Naive thymus-derived CD4-positive, alpha-beta T cell (primary cell): Measurements from ENCODE around the gene EPHB1. TPM values are rescaled to one million over a fixed set of nuclear protein-coding genes. Genes with fewer than 3 reads are reported as not detected.

Experiments
- ATAC-seq: fragments of 150-1000 bp; cut with Tn5 transposase; 2 replicates; pipeline ENCODE4 v1.10.0; 2021; ENCODE audit warnings: mild to moderate bottlenecking, moderate library complexity
- CTCF ChIA-PET: fragments of 350-600 bp; sonication (Branson Sonifier 250); formaldehyde crosslinking; loops from one replicate; lab custom pipeline; 2021; ENCODE audit warnings: antibody characterized with exemption; lab: Charles Lee
- POLR2A ChIA-PET: fragments of 350-600 bp; sonication (Branson Sonifier 250); formaldehyde crosslinking; loops from one replicate; lab custom pipeline; 2021; ENCODE audit warnings: antibody characterized with exemption, inconsistent platforms; lab: Charles Lee
- DNase-seq, 9 donors: peaks; one replicate each; pipeline versions ENCODE4 v3.0.0 to v3.0.0-alpha.2; 2020 to 2022; ENCODE audit warnings: mixed read lengths in 1 of 9
- H3K27ac ChIP-seq: one replicate; pipeline ENCODE4 v1.7.0; 2013; ENCODE audit warnings: mild to moderate bottlenecking, low read depth, low read length, moderate library complexity
- H3K27me3 ChIP-seq, 2 donors: one replicate each; pipeline ENCODE4 v1.7.0; 2013; ENCODE audit warnings: low read length in 2 of 2, mild to moderate bottlenecking in 2 of 2, moderate library complexity in 2 of 2; ENCODE audit not compliant: control insufficient read depth in 2 of 2, insufficient read depth in 2 of 2
- H3K36me3 ChIP-seq, 3 experiments: 1 replicate in 2 of 3; 2 replicates in 1 of 3; pipeline ENCODE4 v1.7.0; 2013; ENCODE audit warnings: low read length in 3 of 3, mild to moderate bottlenecking in 3 of 3, moderate library complexity in 1 of 3; ENCODE audit not compliant: insufficient read depth in 3 of 3, control insufficient read depth in 2 of 3
- H3K4me1 ChIP-seq, 2 donors: one replicate each; pipeline ENCODE4 v1.7.0; 2013; ENCODE audit warnings: low read length in 2 of 2, mild to moderate bottlenecking in 2 of 2, moderate library complexity in 1 of 2; ENCODE audit not compliant: control insufficient read depth in 2 of 2, insufficient read depth in 2 of 2
- H3K4me3 ChIP-seq: 2 replicates; pipeline ENCODE4 v1.7.0; 2013; ENCODE audit warnings: mild to moderate bottlenecking, low read length
- H3K9me3 ChIP-seq, 3 experiments: 1 replicate in 2 of 3; 2 replicates in 1 of 3; pipeline ENCODE4 v1.7.0; 2013; ENCODE audit warnings: low read length in 3 of 3; ENCODE audit not compliant: control insufficient read depth in 2 of 3
- H3K27ac Mint-ChIP-seq, 9 donors: one replicate each; pipeline ENCODE4 v1.8.0; 2020 to 2022; ENCODE audit warnings: mixed read lengths in 9 of 9, mild to moderate bottlenecking in 8 of 9, moderate library complexity in 5 of 9, inconsistent platforms in 2 of 9
- H3K27me3 Mint-ChIP-seq, 5 donors: one replicate each; pipeline ENCODE4 v1.8.0; 2021 to 2022; ENCODE audit warnings: mixed read lengths in 5 of 5, mild to moderate bottlenecking in 1 of 5
- H3K36me3 Mint-ChIP-seq, 5 donors: one replicate each; pipeline ENCODE4 v1.8.0; 2020 to 2022; ENCODE audit warnings: mixed read lengths in 5 of 5, mild to moderate bottlenecking in 3 of 5, inconsistent platforms in 1 of 5
- H3K4me1 Mint-ChIP-seq, 7 donors: one replicate each; pipeline ENCODE4 v1.8.0; 2020 to 2022; ENCODE audit warnings: mixed read lengths in 7 of 7, mild to moderate bottlenecking in 3 of 7, inconsistent platforms in 1 of 7
- H3K4me3 Mint-ChIP-seq, 10 donors: one replicate each; pipeline ENCODE4 v1.8.0; 2020 to 2022; ENCODE audit warnings: mild to moderate bottlenecking in 10 of 10, mixed read lengths in 10 of 10, moderate library complexity in 6 of 10, inconsistent platforms in 2 of 10
- H3K9me3 Mint-ChIP-seq, 11 donors: one replicate each; pipeline ENCODE4 v1.8.0; 2020 to 2022; ENCODE audit warnings: mixed read lengths in 11 of 11, mild to moderate bottlenecking in 4 of 11, inconsistent platforms in 1 of 11, moderate library complexity in 1 of 11
- intact Hi-C, 2 donors: fragments of 100-400 bp; cut with micrococcal nuclease; formaldehyde crosslinking; loops; one replicate each; pipeline ENCODE4 v1.15.1; 2023
- polyA plus RNA-seq, 2 donors: library from polyadenylated mRNA; unstranded; fragments of 300-500 nt; fragmentation: Illumina TruSeq; gene quantifications; one replicate each; pipeline ENCODE4 v1.2.3, GENCODE V29; 2021
- total RNA-seq, 6 experiments: library from RNA in 5 of 6; stranded (reverse) in 5 of 6; gene quantifications; 1 replicate in 5 of 6; 2 replicates in 1 of 6; pipeline ENCODE4 v1.2.3 and lab custom pipeline; 2021 to 2026

EPHB1 gene
- total and polyA plus RNA-seq, 7 experiments from 2014 or later: 1.6 to 2.2 (median 1.8) TPM; not detected in 4

DNA sequence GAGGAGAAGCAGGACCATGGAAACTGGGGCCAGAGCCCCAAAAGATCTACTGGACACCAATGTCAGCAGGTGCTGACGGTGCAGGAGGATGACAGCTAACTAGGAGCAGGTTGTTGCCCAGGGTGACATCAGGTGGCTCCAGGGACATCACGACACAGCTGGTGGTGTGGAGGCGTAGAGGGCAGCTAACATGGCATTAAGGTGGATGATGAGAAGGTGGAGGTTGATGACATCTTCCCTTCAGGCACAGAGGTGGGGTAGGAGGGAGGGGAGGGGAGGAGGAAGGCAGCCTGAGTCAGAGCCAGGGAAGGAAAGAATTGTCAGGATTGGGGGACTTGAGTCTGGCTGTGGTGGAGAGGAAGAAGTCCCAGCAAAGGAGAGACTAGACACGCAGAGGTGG lies 1.5 kb upstream of the EPHB1 start:
- ATAC-seq (no peak), DNase-seq (no peak)
- H3K4me1 Mint-ChIP-seq: peaks cover 4 to 18% (median 10%) of the 10 kb centered on the region in 7 donors
- H3K27ac ChIP-seq: no peak overlapping the region
- peaks cover 40 to 74% (median 56%) of the 10 kb centered on the region in 5 donors for H3K27me3 Mint-ChIP-seq
- no peak overlapping the region for H3K27ac Mint-ChIP-seq
- peaks cover 0 to 2% (median 0%) of the 10 kb centered on the region in 11 donors for H3K9me3 Mint-ChIP-seq
- no peaks in the 10 kb centered on the region for H3K27me3 ChIP-seq
- intact Hi-C loops: loop anchor here in 1 of 2 donors (10.0 kb wide), 1 partner anchor 1101 kb away; no protein-coding TSS in a partner anchor
- H3K4me1 ChIP-seq: no peaks in the 10 kb centered on the region
- peak overlapping the region in 3 of 10 donors; percentile 2 to 26 (median 6) for H3K4me3 Mint-ChIP-seq
- peaks cover 0 to 2% (median 0%) of the 10 kb centered on the region in 5 donors for H3K36me3 Mint-ChIP-seq
- H3K4me3 ChIP-seq: no peak overlapping the region
- H3K9me3 ChIP-seq: no peaks in the 10 kb centered on the region
- no peaks in the 10 kb centered on the region for H3K36me3 ChIP-seq
- CTCF ChIA-PET: no interaction called here
- POLR2A ChIA-PET: no interaction called here

DNA sequence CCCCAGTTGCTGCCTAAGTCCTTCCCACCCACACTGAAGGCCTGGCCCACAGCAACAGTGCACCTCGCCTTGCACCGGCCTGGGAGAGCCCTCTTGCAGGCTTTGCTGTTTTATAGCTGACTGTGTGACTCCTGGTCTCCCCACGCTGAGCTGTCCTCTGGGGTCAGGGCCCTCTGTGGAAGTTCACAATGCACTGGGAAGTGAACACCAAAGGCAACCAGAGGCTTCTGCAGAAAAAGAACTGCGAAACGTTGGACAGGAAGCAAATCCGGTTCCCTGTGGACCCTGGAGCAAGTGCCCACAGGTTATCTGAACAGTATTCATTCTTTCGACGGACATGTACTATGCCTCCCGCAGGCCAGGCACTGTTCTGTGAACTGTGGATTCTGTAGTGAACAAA lies 737 bp upstream of the EPHB1 start:
- ChIA-PET CTCF (no interaction called here), POLR2A (no interaction called here)
- DNase-seq (no peak), ATAC-seq (no peak)
- no peak overlapping the region for H3K27ac ChIP-seq
- peaks cover 0 to 2% (median 0%) of the 10 kb centered on the region in 5 donors for H3K36me3 Mint-ChIP-seq
- H3K9me3 Mint-ChIP-seq: peaks cover 0 to 2% (median 0%) of the 10 kb centered on the region in 11 donors
- intact Hi-C loops: loop anchor here (1.0 to 10.0 kb wide), 2 partner anchors 184 to 1100 kb away; no protein-coding TSS in a partner anchor
- H3K27me3 ChIP-seq: no peaks in the 10 kb centered on the region
- H3K4me3 Mint-ChIP-seq: peak overlapping the region; percentile 18 to 98 (median 82)
- H3K4me3 ChIP-seq: no peak overlapping the region
- H3K4me1 Mint-ChIP-seq: peaks cover 4 to 18% (median 10%) of the 10 kb centered on the region in 7 donors
- H3K27me3 Mint-ChIP-seq: peaks cover 40 to 76% (median 56%) of the 10 kb centered on the region in 5 donors
- H3K9me3 ChIP-seq: no peaks in the 10 kb centered on the region
- H3K36me3 ChIP-seq: no peaks in the 10 kb centered on the region
- H3K27ac Mint-ChIP-seq: peak overlapping the region in 1 of 9 donors; percentile 53
- H3K4me1 ChIP-seq: no peaks in the 10 kb centered on the region

DNA sequence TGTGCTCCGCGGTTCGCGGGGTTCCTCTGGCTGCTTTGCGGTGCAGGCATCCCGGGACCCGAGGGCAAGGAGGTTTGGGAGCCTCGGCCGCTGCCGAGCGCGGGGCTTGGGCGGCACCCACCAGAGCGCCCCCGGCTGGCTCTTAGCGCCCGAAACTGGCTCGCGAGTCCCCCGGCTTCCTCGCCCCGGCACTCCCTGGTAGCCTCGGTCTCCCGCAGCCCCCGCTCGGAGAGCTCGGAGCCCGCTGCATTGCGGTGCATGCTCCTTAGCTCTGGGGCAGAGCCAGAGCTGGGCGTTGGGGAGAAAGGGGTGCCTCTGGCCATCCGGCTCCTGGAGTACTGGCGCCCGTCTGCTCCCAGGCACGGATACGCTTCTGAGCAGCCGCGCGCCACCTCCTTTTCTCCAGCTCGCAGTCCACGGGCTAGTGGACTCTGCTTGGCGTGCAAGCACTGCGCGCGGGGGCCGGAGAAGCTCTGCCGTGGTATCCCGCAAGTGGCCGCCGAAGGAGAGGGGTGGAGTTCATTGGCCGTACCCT lies 753 bp downstream of the EPHB1 start:
- ChIA-PET CTCF (no interaction called here), POLR2A (no interaction called here)
- no peaks in the 10 kb centered on the region for H3K9me3 ChIP-seq
- peaks cover 0 to 2% (median 0%) of the 10 kb centered on the region in 5 donors for H3K36me3 Mint-ChIP-seq
- H3K9me3 Mint-ChIP-seq: peaks cover 0 to 2% (median 0%) of the 10 kb centered on the region in 11 donors
- H3K27me3 Mint-ChIP-seq: peaks cover 46 to 70% (median 48%) of the 10 kb centered on the region in 5 donors
- intact Hi-C loops: loop anchor here (1.0 to 10.0 kb wide), 5 partner anchors 7 to 1099 kb away; no protein-coding TSS in a partner anchor
- no peak overlapping the region for H3K27ac Mint-ChIP-seq
- no peaks in the 10 kb centered on the region for H3K36me3 ChIP-seq
- no peak overlapping the region for H3K4me3 ChIP-seq
- no peak overlapping the region for H3K27ac ChIP-seq
- no peaks in the 10 kb centered on the region for H3K27me3 ChIP-seq
- peaks cover 4 to 18% (median 10%) of the 10 kb centered on the region in 7 donors for H3K4me1 Mint-ChIP-seq
- no peak for ATAC-seq
- H3K4me3 Mint-ChIP-seq: peak overlapping the region in 4 of 10 donors; percentile 83 to 98 (median 84)
- no peak for DNase-seq
- H3K4me1 ChIP-seq: no peaks in the 10 kb centered on the region

DNA sequence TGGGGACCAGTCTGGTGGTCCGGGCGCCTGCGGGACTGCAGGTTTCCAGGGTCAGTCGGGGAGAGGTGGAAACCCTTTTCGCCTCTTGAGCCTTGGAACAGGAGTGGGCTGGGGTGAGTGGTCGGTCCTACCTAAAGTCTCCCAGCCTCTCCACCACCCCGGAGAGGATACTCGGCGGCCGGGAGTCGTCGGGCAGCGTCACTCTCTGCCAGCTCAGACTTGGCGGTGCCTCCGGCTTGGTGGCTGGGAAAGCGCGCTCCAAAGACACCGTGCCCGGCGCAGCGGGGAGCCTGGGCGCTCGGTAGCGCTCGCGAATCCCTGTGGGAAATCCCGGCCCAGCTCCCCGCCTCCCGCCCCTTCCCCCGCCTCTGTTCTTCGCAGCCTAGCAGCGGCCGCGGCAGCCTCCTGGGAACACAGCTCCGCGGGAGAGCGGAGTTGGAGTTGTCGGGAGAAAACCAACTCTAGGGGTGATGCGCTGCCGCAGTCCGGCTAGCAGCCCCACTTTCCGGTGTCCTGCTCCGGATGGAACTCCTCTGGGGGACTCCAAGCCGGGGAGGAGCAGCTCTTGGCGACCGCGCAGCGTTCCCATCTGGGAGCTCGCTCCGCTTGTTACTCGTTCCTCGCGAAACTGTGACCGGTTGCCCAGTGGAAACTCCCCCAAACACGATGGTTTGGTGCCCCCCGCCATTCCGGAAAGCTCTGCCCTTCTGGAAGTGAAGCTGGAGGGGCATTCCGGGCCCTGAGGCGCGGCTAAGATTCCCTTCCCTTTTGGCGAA lies 1.4 kb downstream of the EPHB1 start:
- no peak overlapping the region for H3K27ac ChIP-seq
- Mint-ChIP-seq H3K36me3 (peaks cover 0 to 2% (median 0%) of the 10 kb centered on the region in 5 donors), H3K4me1 (peaks cover 4 to 20% (median 10%) of the 10 kb centered on the region in 7 donors), H3K9me3 (peaks cover 0 to 2% (median 0%) of the 10 kb centered on the region in 11 donors), H3K4me3 (peak overlapping the region in 3 of 10 donors; percentile 14 to 85 (median 39)), H3K27me3 (peaks cover 46 to 66% (median 47%) of the 10 kb centered on the region in 5 donors), H3K27ac (no peak overlapping the region)
- no peaks in the 10 kb centered on the region for H3K27me3 ChIP-seq
- no peaks in the 10 kb centered on the region for H3K9me3 ChIP-seq
- no peaks in the 10 kb centered on the region for H3K36me3 ChIP-seq
- DNase-seq (no peak), ATAC-seq (no peak)
- ChIA-PET POLR2A (no interaction called here), CTCF (no interaction called here)
- H3K4me1 ChIP-seq: no peaks in the 10 kb centered on the region
- intact Hi-C loops: loop anchor here (5.0 to 10.0 kb wide), 2 partner anchors 451 to 1098 kb away; no protein-coding TSS in a partner anchor
- no peak overlapping the region for H3K4me3 ChIP-seq

DNA sequence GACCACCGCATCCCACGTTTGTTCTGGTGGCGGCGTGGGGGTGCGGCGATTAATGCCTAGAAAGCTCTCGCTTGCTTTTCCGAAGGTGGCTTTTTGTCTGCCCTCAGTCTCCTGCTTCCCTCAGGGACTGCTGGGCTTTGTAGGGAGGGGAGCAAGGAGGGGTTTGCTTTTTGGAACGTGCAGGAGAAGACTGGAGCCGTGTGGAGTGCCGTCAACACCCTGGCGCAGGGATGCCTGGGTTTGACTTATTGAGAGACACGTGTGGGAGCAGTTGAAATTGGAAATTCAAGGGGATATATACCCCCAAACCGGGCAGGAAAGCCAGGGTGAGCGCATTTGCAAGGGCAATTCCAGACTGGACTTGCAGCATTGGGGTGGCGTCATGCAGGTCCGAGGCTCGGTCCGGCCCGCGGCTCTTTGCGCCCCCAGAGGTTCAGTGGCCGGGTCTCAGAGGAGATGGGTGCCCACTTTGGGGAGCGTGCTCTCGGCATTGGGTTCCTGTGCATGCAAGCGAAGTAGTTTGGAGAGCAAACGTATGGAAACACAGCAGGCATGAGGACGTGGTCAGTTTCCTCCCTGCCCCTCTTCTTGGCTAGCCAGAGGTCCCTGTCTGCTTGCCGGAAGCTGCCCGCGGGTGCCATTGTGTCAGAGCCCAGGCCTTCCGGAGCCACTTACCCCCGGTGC lies 2.1 kb downstream of the EPHB1 start:
- ATAC-seq (no peak), DNase-seq (no peak)
- Mint-ChIP-seq H3K4me3 (peak overlapping the region in 5 of 10 donors; percentile 13 to 85 (median 29)), H3K27ac (no peak overlapping the region), H3K4me1 (peaks cover 4 to 26% (median 10%) of the 10 kb centered on the region in 7 donors), H3K36me3 (peaks cover 0 to 2% (median 0%) of the 10 kb centered on the region in 5 donors), H3K9me3 (no peaks in the 10 kb centered on the region), H3K27me3 (peaks cover 40 to 60% (median 46%) of the 10 kb centered on the region in 5 donors)
- Histone ChIP-seq H3K4me1 (no peaks in the 10 kb centered on the region), H3K4me3 (no peak overlapping the region), H3K9me3 (no peaks in the 10 kb centered on the region), H3K27ac (no peak overlapping the region), H3K36me3 (no peaks in the 10 kb centered on the region), H3K27me3 (no peaks in the 10 kb centered on the region)
- CTCF ChIA-PET: no interaction called here
- intact Hi-C loops: loop anchor here (5.0 to 10.0 kb wide), 2 partner anchors 450 to 1098 kb away; no protein-coding TSS in a partner anchor
- POLR2A ChIA-PET: no interaction called here

DNA sequence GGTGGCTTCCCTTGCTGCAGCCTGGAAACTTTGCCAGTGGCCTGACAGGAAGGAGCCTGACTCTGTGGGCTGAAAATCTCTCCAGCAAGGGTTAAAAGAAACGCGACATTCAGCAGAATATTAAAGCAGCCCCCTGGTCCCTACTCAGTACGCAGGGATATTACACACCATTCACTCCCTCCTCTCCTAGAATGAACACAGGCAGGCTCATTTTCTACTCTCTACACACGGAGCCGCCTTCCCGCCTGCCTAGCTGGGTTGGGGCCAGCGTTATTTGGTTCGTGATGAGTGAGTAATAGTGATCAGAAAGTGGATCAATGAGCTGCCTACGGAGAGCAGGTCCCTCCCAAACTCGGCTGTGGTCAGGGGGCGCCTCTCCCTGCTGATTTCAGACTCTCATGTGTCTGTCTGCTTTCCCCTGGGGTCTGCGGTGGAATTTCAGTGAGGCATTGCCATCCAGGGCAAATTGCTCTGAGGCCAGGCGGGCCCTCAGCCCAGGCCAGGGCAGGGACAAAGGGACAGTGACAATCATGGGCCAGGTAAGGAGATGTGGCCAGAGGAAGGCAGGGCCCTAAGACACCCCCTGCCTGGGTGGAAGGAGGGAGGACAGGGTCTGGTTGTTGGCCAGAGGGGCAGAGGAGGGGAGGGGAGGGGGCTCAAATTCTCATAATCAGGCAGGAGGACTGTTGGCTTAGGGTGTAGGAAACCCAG lies 2.8 kb downstream of the EPHB1 start:
- peaks cover 4 to 33% (median 10%) of the 10 kb centered on the region in 7 donors for H3K4me1 Mint-ChIP-seq
- ChIA-PET CTCF (no interaction called here), POLR2A (no interaction called here)
- Histone ChIP-seq H3K36me3 (no peaks in the 10 kb centered on the region), H3K4me3 (no peak overlapping the region), H3K4me1 (no peaks in the 10 kb centered on the region), H3K9me3 (no peaks in the 10 kb centered on the region), H3K27me3 (no peaks in the 10 kb centered on the region), H3K27ac (no peak overlapping the region)
- no peak for DNase-seq
- H3K27me3 Mint-ChIP-seq: peaks cover 33 to 57% (median 41%) of the 10 kb centered on the region in 5 donors
- intact Hi-C loops: loop anchor here (5.0 to 10.0 kb wide), 2 partner anchors 449 to 1097 kb away; no protein-coding TSS in a partner anchor
- peak overlapping the region in 2 of 10 donors; percentile 13 to 46 for H3K4me3 Mint-ChIP-seq
- no peaks in the 10 kb centered on the region for H3K9me3 Mint-ChIP-seq
- H3K36me3 Mint-ChIP-seq: peaks cover 0 to 2% (median 0%) of the 10 kb centered on the region in 5 donors
- ATAC-seq: no peak
- H3K27ac Mint-ChIP-seq: no peak overlapping the region
